ENCODE results near the gene C12orf42.

DNA sequence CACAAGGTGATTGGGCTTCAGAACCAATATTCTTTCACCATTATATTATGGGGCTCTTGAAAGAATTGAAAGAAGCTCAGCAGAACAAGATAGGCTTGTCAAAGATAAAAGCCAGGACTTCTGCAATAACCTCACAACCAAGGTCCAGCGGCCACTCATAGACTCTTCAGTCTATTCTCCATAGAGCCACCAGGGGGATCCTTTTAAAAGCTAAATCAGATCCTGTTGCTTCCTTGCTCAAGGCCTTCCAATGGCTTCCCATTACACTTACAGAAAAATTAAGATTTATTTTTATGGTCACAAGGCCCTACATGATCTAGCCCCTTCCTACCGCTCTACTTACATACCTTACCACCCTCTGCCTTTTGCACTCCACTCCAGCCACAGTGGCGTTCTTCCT is 169.6 kb downstream of the C12orf42 start:
- TF ChIP-seq POLR2A (IDR thresholded peaks at IDR 0.05; ENCODE audit: low read depth, low read length) (no peak), POLR2AphosphoS5 (IDR thresholded peaks at IDR 0.05; ENCODE audit: low read depth, low read length) (no peak)
